ENCODE data around the gene SERTM2.
"Not testable (repeated sequence)": the region's sequence is repeated elsewhere in the genome, so short reads cannot be mapped to it uniquely, and the experiment has no call there.

The SERTM2 gene

GRCh38 chrX:111511477-111511876 lies at the start of gene SERTM2:
TSS of gene SERTM2 (plus strand) at chrX:111511645. CDS start at chrX:111518858, 7,213 bp downstream.
- no peak for DNase-seq

DNA sequence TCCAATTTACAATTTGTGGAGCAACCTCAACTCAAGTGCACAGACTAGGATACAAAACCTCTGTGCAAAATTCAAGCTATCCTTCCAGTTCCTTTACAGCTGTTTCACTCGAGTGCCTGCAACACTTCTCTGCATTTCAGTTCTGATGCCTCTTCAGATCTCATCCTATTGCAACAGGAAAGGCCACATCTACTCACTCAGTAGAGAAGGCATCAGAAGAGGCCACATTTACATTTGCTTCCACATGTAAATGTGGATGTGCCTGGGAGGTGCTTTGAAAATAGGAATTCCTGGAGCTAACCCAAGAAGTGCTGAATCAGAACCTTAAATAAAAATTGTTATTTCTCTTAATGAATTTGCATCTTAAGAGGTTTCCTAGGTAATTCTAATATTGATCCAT lies 45.8 kb upstream of the SERTM2 start:
- peak; percentile 40 for DNase-seq

DNA sequence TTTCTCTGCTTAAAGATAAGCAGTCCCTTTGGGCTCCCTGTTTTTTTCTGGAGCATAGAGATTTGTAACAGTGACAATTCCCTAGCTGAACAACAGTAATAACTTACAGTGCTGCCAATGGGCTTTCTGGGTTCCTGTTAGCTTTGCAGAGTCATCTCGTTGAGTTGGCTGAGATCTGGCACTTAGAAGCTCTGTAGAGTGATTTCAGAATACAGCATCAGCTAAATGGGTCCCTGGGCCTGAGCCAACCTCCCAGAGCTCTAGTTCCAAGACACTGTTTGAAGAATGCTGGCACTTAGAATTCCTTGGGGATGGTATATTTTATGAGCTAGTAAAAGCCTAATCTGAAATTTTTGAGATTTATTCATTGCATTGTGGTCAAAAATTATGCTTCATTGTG lies 43.5 kb upstream of the SERTM2 start:
- peak; percentile 84 for DNase-seq

GRCh38 chrX:111470681-111471403 lies 40.6 kb upstream of the SERTM2 start:
- no peak for DNase-seq

GRCh38 chrX:111481896-111482295 lies 29.5 kb upstream of the SERTM2 start:
- DNase-seq = no peak

- DNase-seq = peak; percentile 41
These were observed 28.3 kb upstream of the SERTM2 start for GRCh38 chrX:111483135-111483534.

DNA sequence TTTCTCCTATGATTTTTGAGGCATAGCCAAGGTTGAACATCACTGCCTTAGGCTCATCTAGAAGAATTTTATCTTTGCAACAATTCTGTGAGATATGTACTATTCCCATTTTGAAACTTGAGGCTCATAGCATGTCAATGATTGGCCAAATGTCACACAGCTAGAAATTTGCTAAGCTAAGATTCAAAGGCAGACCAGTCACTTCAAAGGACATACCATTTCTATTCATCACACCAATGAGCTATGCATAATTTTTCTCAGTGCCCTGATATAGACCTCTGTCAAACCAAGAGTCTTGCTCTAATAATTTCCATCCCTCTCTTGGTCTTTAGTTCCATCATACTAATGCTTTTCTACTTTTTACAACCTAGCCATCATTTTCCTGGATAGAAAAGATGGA lies 27.6 kb upstream of the SERTM2 start:
- no peak for DNase-seq

DNA sequence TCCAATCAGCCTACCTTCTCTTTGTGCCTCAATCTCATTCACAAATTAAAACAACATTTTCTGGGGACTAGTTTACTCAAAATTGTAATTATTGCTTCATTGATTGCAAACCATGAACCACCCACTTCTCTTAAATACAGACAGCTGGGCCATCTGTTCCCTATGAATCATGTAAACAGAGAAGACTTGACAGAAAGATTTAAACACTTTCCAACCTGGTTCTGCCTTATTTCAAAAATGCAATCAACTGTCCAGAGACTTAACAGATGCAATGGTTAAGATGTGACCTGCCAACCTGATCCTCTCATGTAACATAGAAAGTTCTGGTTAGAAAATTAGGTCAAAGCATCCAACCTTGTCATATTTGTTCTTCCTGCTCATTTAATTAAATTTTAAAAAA lies 20.8 kb upstream of the SERTM2 start:
- DNase-seq = no peak

DNA sequence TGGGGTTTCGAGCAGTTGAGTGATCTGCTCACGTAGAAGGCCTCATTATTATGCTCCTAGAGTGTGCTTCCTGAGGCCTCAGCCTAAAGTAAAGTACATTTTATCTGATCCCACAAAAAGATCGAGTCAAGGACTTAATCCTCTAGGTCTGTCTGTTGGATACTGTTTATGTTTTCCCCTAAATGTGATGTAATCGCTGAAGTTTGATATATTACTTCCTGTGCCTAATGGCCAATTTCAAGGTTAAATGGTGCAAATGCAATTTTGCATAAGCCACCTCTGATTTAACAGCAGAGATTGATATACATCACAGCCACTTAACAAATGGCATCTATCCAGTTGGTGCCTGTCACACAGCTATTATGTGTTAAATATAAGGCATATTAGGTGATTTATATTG lies 19.4 kb upstream of the SERTM2 start:
- no peak for DNase-seq

DNA sequence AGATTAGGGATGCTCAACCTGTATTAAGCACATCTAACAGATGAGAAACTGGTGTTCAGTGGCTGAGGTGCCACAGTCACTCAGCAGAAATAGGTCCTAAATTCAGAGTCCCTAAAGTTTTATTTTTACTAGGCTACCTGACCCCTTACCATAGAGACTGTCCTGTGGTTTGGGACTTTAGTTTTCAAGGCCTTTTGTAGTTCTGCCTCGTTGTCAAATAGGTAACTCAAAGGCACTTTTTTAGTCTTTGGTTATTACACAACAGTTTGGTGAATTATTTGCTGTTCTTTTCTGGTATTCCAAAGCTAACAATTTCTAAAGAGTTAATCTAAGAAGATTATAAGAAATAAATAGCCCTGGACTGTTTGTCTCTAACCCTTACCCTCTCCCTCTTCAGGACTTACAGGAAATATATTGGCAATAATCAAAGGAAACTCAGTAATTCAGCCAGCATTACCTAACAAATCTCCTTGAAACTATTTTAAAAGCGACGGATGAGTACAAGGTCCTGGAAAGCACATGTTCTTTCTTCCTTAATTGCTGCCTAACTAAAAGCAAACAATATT lies 12.8 kb upstream of the SERTM2 start:
- DNase-seq = no peak

DNA sequence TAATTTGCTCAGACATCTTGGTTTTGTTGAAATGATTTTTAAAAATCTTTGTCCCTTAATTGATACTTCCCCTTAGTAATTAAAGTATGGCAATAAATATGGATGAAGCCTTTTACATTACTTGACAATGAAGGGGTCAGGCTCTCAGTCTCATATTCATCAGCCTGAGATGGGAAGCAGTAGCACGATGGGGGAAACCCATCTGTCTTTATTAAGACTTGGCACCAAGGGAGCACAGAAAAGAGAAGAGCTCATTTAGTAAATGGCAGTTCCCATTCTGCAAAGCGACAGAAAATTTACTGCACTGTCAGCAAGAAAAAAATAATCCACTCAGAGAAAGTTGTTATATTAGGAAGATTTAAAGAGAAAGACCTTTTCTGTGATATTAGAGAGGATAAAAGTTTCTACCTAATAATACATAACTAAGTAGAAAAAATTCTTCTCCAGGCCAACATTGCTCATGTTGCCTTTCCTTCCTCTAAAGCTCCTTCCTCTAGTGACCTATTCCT lies 7.9 kb upstream of the SERTM2 start:
- DNase-seq = no peak

GRCh38 chrX:111504941-111505340 lies 6.5 kb upstream of the SERTM2 start:
- DNase-seq = no peak

GRCh38 chrX:111505783-111506182 lies 5.7 kb upstream of the SERTM2 start:
- no peak for DNase-seq

- DNase-seq = no peak
These were observed 4.6 kb upstream of the SERTM2 start for GRCh38 chrX:111506826-111507225.

DNA sequence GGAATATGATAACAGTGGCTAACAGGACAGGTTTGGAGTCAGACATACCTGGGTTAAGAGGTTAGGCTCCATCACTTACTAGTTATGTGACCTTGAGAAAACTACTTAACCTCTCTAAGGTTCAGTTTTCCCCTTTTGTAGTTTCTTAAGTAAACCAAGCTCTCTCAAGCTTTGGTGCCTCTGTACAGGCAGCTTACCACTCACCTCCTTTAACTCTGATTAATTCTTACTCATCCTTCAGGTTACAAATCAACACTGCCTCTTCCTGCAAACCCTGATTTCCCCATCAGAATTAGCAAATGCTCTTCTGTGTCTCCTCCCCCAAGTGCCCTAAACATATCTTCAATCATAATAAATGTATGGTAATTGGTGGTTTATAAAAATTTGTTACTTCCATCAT lies 3.5 kb upstream of the SERTM2 start:
- DNase-seq = no peak

DNA sequence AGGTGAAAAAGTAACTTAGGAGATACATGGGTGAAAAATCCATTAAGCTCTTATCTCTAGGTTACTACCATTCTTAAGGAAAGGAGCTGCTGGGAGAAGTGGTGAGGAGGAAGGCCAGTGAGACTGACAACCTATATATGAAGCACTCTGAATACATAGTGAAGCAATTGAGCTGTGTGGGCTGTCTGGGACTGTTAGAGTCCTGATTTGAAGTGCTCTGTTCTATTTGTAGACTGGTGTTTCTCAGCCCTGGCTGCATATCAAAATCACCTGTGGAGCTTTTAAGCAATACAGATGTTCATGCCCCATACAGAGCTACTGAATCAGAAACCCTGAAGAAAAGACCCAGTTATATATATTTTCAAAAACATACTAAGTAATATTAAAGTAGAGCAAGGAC lies 3.9 kb downstream of the SERTM2 start:
- no peak for DNase-seq

DNA sequence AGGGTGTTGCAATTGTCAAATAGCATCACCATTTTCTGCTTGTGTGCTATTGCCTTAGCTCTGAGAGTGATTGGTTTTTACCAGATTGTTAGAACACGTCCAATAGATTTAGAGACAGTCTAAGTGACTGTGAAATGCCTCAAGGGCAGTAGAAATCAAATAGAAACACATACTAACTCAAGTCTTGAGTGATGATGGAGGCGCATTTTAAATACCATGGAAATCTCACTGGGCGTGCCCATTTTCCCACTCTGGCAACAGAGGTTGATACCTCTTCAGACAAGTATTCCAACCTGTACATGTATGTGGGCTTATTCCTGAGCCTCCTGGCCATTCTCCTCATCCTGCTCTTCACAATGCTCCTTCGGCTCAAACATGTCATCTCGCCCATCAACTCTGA lies 7.2 kb downstream of the SERTM2 start:
- no peak for DNase-seq

DNA sequence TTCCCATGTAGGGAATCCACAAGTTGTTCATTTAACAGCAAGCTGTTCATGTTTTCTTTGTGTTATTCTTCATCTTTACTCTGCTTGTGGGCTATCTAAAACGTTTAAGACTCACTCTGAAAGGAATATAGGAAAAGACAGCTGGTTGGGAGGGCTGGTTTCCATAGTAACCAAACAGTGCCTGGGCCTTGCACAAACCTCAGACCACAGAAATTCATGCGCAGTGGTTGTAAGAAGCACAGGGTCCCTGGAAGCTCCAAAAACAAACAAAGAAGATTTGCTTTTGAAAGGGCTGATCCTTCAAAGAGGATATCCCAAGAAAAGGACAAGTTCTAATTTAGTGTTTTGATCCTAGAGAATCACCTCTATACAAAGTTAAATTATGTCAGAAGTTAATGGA lies 7.8 kb downstream of the SERTM2 start:
- DNase-seq = peak; percentile 31

DNA sequence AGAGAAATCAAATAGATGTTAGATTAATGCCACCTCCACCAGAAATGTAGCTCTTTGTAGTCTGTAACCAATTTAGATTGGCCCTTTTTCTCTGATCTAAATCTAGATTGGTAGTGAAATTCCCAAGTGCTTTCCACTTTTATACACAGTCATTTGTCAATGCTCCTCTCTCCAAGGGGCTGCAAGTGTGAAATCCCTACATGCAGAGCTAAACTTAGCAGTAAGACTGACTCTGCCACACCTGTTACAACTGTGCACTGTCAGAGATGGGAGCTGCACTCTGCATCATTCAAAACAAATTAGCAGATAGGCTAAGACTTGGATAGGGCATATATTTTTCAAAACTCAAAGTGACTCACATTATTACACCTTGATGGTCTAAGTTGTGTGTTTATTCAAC lies 9.1 kb downstream of the SERTM2 start:
- no peak for DNase-seq

DNA sequence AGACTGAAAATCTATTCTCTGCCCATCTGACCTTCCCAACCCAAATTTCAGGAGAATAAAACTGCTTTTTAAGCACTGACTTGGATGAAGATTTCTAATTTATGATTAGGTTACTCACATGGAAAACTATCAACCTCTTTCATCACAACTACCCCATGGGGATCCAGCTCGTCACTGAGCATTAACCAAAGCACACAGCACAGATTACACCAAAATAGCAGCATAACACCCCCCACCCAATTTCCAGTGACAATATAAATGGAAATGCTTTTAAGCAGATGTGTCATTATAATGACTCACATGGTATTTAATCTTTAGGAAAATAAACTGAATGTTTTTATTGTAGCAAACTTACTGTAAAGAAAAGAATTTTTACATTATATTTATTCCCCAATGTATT lies 9.7 kb downstream of the SERTM2 start:
- DNase-seq = no peak

DNA sequence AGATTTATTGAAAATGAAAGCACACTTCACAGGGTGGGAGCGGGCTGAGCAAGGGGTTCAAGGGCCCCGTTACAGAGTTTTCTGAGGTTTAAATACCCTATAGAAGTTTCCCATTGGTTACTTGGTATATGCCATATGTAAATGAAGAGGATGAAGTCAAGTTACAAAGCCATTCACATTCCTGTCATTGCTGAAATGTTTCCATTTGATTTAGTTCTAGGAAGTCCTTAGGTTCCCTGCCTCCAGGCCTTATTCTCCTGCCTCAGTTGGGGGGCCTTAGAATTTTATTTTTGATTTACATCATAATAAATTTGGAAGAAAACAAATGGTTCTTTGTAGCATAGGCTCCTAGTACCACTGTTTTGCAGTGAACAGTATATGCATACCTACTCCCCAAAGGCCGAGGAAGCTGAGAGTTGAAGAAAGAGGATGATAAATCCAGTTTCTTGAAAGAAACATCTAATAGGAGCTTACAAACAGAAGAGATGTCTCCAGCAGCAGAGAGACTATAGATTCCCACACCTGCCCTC lies 31.8 kb downstream of the SERTM2 start:
- no peak for DNase-seq

- not testable (repeated sequence) for DNase-seq
These were observed 37.8 kb downstream of the SERTM2 start for GRCh38 chrX:111549235-111549634.

GRCh38 chrX:111555406-111555958 lies 44.0 kb downstream of the SERTM2 start:
- DNase-seq = no peak

- no peak for DNase-seq
These were observed 49.4 kb downstream of the SERTM2 start for GRCh38 chrX:111560801-111561200.
